ENCODE data around the gene GP2.
"Not testable (repeated sequence)": the region's sequence is repeated elsewhere in the genome, so short reads cannot be mapped to it uniquely, and the experiment has no call there.

The GP2 gene

DNA sequence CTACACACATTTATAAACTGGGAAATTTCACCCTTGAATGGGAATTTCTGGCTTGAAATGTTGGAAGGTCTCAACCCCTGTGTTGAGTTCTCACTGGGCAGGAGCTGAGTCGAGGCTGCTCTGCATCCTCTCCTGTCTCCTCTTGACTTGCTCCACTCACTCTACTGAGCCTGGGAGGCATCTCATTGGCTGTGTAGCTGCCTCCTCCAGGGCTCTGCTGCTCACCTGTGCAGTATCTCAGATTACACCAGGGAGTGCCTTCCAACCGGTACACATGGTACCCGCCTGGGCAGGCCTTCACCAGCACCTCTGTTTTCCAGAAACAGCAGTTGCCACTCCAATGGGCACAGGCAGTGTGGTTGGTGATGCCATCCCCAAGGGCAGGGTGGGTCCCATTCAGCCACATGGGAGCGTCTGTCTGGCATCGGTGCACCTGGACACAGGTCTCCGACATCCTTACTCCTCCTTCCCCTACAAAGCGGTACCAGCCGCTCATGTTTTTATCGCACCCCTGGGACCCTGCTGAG is 3.7 kb downstream of the GP2 start:
- no peak for DNase-seq

DNA sequence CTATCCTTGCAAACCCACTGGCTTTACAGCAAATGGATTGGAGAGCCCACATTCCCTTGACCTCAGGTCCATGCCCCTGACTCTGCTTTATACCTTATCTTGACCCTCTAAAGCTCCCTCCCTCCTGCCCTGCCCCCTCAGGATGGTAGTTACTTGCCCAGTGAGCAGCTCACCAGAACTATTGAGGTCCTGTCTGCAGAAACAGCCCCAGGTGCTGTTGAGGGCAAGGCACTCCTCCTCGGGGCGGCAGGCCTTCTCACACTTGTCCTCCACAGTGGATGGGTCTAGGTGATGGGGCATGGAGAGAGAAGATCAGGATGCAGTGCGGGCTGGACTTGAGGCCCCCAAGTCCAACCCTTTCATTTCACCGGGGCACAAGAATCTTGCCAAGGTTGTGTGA is 4.6 kb downstream of the GP2 start:
- DNase-seq = no peak

DNA sequence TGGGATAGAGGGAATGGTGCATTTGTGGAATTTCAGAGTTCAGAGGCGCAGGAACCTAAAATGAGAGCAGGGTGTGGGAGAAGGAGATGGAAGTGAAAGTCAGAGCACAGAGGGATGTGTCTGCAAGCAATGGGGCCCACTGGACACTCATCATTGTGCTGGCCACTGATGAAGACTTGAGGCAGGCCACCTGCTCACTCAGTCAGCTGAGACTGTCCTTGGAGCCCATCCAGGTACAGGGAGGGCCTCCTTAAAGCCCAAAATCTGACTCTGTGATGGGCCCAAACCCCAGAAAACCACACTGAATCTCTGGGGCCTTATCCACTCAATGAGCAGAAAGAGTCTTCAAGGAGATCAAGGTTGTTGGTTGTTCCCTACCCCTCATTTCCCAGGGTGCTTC is 5.6 kb downstream of the GP2 start:
- DNase-seq = no peak

DNA sequence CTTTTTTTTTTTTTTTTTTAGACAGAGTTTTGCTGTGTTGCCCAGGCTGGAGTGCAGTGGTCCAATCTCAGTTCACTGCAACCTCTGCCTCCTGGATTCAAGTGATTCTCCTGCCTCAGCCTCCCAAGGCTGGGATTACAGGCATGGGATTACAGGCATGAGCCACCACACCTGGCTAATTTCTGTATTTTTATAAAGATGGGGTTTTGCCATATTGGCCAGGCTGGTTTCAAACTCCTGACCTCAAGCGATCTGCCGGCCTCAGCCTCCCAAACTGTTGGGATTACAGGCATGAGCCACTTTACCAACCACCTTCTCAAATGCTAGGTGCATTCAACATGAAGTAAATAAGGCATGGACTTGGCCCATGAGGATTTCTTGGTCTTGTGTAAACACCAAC is 6.3 kb downstream of the GP2 start:
- DNase-seq = not testable (repeated sequence)

DNA sequence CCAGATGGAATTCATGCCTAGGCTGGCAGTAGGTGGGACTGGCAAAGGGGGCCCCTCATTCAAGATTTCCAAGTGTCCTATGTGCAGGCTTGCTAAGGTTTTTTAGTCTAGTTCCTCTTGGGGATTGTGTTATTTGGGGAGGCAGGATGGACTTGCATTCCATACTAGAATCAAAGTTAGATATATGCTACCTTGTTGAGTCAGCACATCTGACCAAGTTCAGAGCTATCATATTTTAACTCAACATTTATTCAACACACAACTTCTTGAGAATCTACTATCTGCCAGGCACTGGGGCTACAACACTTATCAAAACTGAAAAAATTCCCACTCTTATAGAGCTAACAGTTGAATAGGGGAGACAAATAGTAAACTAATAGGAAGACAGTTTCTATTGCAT is 6.7 kb downstream of the GP2 start:
- no peak for DNase-seq

DNA sequence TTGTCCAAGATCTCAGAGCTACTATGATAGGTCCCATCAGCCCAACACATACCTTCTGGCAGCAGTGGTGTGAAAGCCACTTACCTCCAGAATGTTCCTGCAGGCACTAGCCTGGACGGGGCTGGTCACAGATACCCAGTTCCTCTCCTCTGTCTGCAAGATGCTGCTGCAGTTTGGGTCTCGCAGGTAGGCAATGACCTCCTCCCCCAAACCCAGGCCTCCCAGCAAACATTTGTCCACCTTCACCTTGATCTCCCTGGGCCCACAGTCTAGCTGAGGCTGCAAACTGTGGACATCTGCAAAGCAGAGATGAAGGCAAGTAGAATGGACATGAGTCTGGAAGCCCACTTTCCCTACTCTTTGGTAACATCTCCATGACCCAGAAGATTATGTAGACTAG is 7.1 kb downstream of the GP2 start:
- DNase-seq = no peak

DNA sequence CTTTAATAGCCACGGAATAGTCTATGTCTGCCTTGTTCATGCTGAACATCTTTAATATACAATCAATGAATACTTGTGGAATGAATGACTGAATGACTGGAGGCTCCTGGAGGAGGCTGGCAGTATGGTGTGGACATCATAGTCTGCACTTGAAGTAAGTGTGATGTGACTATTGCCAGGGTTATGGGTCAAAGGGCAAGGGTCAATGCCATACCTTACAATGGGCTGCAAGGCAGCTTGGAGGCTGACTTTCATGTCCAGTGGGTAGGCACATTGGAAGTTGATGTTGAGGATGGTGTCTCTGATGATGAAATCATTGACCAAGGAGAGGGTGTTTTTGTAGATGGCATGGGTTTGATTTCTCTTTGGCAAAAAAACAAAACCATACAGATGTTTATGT is 7.9 kb downstream of the GP2 start:
- no peak for DNase-seq

DNA sequence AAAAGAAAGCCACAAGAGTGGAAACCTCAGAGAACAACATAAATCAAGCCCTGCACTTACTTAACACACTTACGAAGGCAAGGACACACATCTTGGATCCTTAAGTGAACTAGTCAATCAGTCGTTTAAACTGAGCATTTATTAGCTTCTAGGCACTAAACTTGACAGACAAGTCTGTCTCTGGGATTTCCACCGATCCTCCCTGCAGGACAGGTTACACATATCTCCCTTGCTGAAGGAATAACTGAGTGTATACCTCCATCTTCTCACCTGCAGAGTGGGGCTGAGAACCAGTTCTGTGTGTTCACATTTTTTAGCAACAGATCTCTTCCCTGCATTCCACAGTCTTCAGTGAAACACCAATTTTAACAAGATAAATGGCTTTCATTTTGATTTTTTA is 8.9 kb downstream of the GP2 start:
- no peak for DNase-seq

DNA sequence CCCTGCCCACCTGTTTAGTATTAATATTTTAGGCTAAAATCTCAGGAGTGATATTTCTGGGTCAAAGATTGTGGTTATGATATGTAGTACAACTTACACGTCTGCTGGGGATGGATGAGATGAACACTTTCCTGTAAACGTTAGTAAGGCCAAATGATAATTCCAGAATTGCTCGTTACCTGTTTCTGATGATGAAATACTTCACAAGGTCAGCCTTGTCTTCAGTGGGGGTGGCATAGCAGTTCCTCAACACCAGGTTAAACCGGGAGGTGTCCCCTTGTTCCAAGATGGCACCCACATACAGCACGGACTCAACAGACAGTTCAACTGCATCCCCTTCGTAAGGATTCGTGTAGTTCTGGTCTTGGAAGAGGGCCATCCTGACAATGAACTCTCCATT is 9.3 kb downstream of the GP2 start:
- DNase-seq = no peak

DNA sequence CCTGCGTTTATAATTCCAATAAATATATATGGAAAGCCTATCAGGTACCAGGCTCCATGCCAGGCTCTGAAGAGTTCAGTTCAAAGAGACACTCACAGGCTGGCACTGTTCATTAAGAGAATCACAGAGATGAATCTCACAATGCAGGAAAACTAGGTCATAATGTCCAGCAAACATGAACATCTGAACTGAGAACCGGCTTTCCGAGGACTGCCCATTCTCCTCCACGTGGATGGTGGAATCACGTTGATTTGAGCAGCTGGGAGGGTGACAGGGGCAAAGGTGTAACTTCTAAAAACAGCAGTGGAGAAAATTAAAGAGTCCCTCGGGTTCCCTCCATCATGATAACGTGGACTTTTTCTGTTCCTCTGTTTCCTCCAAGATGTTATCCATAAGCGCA is 10.2 kb downstream of the GP2 start:
- no peak for DNase-seq

DNA sequence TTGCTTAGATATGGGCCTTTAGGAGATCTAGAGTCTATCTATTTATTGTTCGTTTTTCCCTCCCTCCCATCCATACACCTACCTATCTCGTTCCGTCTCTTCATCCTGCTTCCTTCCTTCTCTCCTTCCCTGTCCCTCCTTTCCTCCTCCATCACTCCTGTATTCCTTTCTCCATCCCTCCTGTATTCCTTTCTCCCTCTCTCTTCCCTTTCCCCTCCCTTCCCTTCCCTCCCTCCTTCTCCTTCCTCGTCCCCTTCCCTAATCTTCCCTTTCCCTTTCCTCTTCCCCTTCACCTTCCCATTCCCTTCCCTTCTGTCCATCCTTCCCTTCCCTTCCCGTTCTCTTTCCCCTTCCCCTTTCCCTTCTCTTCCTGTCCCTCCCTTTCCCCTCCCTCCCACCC is 10.6 kb downstream of the GP2 start:
- no peak for DNase-seq

DNA sequence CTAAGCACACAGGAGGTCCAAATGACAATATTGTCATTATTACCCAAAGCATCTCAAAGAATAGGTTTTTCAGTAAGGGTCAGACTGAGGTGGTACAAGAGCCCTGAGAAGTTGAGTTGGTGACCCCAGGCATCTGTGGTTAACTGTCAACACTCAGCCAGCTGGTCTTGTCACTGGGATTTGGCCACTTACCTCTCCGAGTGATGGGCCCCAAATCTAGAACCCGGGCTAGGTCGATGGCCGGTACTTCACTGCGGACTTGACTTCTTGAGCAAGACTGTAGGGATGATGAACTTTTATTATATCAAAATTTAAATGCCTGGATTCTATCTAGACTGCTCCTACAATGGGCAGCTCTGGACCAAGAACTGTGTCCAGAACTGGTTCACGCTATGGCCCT is 11.5 kb downstream of the GP2 start:
- DNase-seq = no peak

DNA sequence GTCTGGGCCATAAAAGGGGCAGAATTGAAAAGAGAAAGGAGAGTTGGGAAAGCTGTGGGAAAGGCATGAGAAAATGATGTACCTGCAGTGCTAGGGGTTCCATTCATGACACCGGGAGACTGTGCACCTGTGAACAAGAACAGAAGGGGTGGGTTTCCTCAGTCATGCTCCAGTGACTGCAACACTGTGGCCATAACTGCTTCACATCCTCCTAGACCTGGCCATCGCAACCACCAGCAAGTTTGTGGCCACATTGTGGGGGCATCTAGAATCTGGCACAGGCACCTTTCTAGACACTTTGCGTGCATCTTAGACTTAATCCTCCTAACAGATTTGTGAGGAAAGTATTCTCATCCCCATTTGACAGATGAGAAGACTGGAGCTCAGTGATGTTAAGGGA is 12.7 kb downstream of the GP2 start:
- no peak for DNase-seq

DNA sequence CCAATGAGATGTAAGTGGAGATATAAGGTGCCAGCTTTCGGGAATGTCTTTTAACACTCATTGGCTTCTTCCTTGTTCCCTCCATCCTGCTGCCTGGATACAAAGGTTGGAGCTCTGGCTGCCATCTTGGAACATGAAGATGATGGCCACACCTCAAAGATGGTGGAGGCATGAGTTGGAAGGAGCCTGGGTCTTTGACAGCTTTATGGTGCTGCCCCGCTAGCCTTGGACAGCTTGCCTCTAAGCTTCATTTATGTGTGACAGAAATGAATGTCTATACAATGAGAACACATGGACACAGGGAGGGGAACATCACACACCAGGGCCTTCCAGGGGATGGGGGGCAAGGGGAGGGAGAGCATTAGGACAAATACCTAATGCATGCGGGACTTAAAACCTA is 13.6 kb downstream of the GP2 start:
- DNase-seq = no peak

DNA sequence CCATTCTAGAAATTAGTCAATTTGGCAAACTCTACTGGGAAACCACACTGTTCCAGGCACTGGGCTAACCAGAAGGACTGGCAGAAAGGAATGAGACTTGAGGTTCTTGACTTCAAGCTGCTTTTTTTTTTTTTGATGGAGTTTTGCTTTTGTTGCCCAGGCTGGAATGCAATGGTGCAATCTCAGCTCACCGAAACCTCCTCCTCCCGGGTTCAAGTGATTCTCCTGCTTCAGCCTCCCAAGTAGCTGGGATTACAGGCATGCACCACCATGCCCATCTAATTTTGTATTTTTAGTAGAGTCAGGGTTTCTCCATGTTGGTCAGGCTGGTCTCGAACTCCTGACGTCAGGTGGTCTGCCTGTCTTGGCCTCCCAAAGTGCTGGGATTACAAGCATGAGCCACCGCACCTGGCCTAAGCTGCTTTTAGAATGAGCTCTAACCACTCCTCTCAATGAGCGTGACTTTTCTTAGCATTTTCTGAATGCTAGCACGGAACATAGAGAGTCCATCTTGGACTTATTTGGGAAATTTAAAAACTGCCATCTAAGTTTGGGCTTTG is 14.7 kb downstream of the GP2 start:
- not testable (repeated sequence) for DNase-seq

DNA sequence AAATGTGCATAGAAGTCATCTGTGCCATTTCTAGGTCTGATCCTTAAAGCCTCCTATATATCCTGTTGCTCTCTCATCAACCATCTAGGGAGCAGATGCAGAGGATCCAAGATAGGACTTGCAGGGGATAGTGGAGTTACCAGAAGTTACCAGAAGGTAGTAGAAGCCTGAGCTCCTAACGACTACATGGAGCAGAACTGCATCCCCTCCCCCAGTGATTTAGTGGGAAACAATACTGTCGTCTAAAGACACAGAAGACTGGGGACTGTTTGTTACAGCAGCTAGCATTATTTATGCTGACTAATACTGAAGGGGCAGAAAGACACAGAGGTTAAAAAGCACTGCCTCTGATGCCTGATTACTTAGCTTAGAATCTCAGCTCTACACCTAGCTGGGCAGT is 15.8 kb downstream of the GP2 start:
- DNase-seq = no peak

DNA sequence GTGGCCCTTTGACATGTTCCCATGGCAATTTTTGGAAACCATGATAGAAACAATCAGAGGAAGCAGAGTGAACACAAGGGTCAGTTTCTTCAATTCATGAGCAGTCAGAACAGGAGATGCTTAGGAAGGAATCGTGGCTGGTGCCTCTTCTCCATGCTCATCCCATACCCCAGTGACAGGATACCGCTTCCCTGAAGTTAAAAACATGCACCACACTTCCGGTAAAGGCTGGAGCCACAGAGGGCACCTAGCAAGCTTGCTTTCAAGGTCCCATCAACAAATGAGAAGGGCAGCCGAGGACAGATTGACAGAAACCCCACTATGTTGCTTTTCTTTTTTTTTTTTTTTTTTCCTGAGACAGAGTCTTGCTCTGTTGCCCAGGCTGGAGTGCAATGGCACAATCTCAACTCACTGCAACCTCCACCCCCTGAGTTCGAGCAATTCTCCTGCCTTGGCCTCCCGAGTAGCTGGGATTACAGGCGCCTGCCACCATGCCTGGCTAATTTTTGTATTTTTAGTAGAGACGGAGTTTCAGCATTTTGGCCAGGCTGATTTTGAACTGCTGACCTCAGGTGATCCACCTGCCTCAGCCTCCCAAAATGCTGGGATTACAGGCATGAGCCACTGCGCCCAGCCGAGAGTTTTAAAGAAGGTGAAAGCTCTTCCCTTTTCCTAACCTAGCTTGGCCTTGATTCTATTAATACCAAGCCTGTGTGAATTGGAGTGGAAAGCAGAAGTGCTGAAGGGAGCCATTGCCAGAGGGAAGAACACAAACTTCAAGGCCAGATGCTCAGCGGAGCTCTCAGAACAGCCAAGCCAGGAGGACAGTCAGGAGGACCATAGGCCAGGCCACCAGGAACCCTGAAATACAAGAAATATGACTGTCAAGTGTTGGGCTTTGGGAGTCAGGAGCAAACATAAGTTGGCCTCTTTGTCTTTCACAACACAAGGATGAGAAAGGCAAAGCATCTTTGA is 16.6 kb downstream of the GP2 start:
- DNase-seq = no peak

DNA sequence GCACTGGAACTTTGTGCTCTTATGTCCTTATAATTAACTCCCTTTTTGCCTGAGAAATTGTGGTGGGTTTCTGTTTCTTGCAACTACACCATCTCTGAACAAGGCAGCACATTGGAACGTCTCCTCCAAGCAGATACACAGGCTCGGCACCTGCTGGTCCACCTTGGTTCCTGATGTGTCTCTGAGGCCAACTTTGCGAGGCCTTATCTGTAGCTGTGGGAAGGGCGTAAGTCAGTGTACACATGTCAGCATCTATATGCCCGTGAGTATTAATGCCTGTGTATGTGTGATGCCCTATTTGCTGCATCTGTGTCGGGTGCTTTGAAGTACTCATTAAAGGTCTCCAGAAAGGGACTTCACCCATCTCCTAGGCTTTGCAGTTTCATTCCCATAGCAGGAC is 17.5 kb downstream of the GP2 start:
- no peak for DNase-seq

DNA sequence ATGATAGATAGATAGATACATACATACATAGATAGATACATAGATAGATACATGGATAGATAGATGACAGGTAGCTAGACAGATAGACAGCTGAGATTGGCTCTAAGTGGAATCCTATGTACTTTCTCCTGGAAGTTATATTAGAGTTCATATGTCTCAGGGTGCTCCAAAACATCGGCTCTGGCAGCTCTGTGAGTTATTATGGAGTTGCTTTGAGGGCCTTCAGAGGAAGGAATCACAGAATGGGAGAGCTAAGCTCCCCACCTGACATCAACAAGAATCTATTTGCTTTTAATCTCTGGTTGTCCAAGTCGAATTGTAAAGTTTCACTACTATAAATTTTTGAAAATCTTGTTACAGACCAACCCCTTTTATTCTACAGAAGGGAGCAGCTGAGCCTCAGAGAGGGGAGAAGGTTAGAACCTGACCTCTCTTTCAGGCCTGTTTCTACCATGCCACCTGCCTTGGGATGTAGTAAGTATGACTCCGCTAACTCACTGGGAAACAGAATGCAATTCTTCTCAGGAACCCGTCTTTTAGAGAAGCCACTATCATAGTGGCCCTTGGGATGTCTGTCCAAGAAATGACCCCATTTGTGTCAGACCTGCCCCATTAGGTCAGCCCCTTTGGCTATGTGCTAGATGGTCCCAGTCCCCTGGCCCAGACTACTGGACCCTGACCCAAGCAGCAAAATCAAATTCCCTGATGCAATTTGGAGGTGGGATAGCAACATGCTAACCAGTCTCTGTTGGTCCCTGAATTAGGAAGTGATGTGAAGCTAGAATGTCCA is 18.3 kb downstream of the GP2 start:
- no peak for DNase-seq

DNA sequence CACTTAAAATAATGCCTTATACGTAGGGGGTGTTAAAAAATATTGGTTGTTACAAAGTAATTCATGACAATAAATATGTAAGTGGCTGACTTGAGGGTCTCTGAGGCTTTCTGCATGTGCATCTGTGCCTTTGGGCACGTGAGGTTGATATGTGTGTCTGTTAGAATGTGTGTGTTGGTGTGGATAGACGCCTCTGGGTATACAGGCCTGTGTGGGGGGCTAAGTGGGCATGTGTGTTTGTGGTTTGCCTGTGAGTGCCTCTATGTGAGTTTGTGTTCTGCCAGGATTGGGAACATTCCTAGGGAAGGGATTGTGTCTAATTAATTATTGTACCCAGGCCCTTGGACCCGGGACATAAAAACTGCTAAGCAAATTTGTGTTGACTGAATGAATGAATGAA is 19.0 kb downstream of the GP2 start:
- DNase-seq = no peak

DNA sequence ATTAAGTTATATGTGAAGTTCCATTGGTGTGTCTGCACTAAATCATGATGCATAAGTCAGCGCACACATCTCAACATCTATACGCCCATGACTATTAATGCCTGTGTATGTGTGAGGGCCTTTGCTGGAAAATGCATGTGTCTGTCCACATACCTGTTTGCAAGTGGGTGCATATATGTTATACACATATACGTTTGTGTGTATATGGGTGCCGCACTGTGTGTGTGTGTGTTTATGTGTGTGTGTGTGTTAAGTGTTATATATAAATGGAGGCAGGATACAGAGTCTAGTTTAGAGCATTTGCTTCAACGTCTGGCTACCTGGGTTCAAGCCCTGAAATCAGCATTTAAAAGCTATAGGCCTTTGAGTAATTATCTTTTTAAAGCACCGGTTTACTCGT is 19.5 kb downstream of the GP2 start:
- DNase-seq = no peak

DNA sequence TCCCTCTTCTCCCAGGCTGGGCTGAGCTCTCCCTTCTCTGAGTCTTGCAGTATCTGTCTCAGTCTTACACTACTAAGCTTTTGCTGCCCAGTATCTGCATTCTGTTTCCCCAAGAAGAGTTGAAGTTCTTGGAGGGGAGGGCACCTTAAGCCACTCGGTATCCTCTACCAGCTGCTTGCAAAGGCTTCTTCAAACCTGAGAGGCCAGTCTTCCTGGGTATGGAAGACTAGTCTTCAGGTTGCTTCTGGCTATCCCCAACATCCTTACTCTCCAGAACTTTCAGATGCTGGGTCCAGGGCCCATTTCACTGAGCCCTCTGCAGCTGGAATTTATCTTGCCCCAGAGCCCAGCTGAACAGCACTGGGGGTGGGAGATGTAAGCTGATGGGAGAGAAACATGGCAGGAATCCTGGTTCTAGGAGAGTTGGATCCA is 20.1 kb downstream of the GP2 start:
- no peak for DNase-seq

DNA sequence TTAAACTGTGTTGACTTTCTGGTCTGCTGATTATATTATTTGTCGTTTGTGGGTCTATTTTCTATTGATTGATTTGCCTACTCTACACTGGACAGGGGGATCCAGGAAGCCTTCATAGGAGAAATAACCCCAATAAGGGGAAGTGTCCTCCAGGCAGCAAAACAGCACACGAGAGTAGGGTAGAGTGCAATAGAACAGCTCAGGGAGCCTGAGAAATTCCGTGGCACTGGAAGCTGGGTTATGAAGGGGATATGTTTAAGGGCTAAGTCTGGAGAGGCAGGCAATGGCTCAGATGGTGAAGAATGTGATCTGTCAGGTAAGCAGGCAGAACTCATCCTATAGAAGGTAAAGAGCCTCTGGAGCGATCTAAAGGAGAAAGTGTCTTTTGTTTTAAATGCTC is 20.9 kb downstream of the GP2 start:
- no peak for DNase-seq

DNA sequence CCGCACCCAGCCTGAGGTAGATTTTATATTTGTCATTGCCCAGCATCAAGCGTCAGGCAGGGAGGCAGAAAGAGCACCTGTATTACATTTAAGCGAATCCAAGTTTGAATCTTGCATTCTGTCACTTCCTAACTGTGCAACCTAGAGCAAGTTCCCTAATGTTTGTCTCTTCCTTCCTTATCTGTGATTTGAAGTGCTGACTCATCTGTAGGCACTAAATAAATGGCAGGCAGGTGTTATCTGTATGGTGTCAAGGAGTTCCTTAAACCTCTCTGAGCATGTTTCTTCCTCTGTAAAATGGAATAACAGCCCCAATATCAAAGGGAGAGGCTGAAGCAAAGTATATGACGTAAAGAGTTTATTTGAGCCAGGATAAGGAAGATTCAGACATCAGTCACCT is 24.3 kb downstream of the GP2 start:
- DNase-seq = no peak

Data from suppressor macrophage treated with lipopolysaccharide for 4 hours (primary cell).